GM06990 (cell line): Measurements from ENCODE around the gene DENND1A.

Experiments
- DNase-seq: peaks from one replicate; pipeline ENCODE4 v3.0.0-alpha.2; 2011; ENCODE audit not compliant: insufficient read length; ENCODE audit errors: extremely low read depth
- H3K27me3 ChIP-seq: replicated peaks from 2 replicates; pipeline ENCODE4 v1.6.0; 2011; ENCODE audit warnings: low read length; ENCODE audit not compliant: control insufficient read depth, insufficient read depth
- H3K36me3 ChIP-seq: 2 replicates; pipeline ENCODE4 v1.5.1; 2011; ENCODE audit warnings: low read length; ENCODE audit not compliant: control insufficient read depth, insufficient read depth
- H3K4me3 ChIP-seq: replicated peaks from 2 replicates; pipeline ENCODE4 v1.5.1; 2011; ENCODE audit warnings: low read depth, mild to moderate bottlenecking, control low read depth, low read length
- CTCF ChIP-seq: IDR thresholded peaks from 2 replicates; pipeline ENCODE4 v1.5.1; 2011; ENCODE audit warnings: low read length, control low read depth, mild to moderate bottlenecking, inconsistent platforms; ENCODE audit not compliant: insufficient read depth, poor library complexity, severe bottlenecking

The DENND1A gene

DNA sequence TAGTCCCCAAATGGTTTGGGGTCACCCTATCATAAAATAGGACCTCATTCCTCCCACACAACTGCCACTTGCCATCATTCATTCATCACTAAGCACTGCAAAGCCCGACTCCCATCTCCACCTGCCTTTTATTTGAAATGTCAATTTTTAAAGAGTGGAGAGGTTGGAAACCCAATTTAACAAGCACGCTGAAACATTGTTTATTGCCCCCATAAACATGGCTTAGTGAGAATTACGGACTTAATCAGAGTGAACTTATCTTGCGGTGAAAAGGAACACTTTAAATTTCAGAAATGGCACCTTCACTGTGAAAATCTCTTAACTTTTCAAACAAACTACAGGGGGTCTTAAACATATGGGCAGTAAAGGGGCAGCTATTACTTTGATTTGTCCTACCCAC is 332.9 kb downstream of the DENND1A start:
- no peak overlapping the region for H3K4me3 ChIP-seq
- no peaks in the 10 kb centered on the region; the same call in 1 of the 2 replicates for H3K36me3 ChIP-seq
- TF ChIP-seq CTCF, result no peak
- DNase-seq, result no peak
- no peaks in the 10 kb centered on the region for H3K27me3 ChIP-seq

- Histone ChIP-seq H3K27me3 (no peaks in the 10 kb centered on the region), H3K4me3 (no peak overlapping the region), H3K36me3 (peaks cover 1% of the 10 kb centered on the region)
- no peak for TF ChIP-seq CTCF
- DNase-seq, result no peak
These were observed 338.6 kb downstream of the DENND1A start for GRCh38 chr9:123591283-123591682.

GRCh38 chr9:123590499-123590898 is 339.4 kb downstream of the DENND1A start:
- H3K27me3 ChIP-seq, result no peaks in the 10 kb centered on the region
- TF ChIP-seq CTCF, result no peak
- no peak for DNase-seq
- peaks cover 1% of the 10 kb centered on the region for H3K36me3 ChIP-seq
- no peak overlapping the region for H3K4me3 ChIP-seq

GRCh38 chr9:123589361-123590239 is 340.3 kb downstream of the DENND1A start:
- no peaks in the 10 kb centered on the region for H3K27me3 ChIP-seq
- DNase-seq, result no peak
- TF ChIP-seq CTCF, result no peak
- no peak overlapping the region for H3K4me3 ChIP-seq
- H3K36me3 ChIP-seq, result peaks cover 1% of the 10 kb centered on the region

- TF ChIP-seq CTCF, result no peak
- DNase-seq, result no peak
- no peak overlapping the region for H3K4me3 ChIP-seq
These were observed 343.7 kb downstream of the DENND1A start for GRCh38 chr9:123586275-123586674.

More at GRCh38 chr9:123586275-123586674, 343.7 kb downstream of the DENND1A start:
- H3K36me3 ChIP-seq, result peaks cover 5% of the 10 kb centered on the region
- H3K27me3 ChIP-seq, result no peaks in the 10 kb centered on the region
